ENCODE data around the gene SLC9A7. TPM values are rescaled to one million over a fixed set of nuclear protein-coding genes. Genes with fewer than 3 reads are reported as not detected.

Gene SLC9A7
- polyA plus RNA-seq, 1 experiment, result 15.3 TPM

DNA sequence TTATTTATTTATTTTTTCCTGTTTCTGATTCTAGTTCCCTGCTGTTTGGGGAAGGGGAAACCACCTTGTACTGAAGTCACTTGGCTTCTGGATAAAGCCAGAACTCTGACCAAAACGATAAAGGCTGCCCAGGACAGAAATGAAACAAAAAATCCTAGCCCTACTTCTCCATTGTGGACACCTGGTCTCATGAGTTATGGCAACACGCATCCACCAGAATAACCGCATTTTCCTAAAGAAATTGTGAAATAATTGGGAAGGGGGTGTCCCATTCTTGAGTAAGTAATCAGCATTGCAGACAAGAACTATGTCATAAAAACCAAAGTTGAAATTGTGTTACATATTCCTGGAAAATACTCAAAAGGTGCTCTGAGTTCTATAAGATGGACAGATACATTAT is 42.1 kb downstream of the SLC9A7 start:
- CTCF ChIA-PET, result no interaction called here
- DNase-seq (ENCODE audit: low read depth, low spot score), result no peak
- TF ChIP-seq, protein P1, sequence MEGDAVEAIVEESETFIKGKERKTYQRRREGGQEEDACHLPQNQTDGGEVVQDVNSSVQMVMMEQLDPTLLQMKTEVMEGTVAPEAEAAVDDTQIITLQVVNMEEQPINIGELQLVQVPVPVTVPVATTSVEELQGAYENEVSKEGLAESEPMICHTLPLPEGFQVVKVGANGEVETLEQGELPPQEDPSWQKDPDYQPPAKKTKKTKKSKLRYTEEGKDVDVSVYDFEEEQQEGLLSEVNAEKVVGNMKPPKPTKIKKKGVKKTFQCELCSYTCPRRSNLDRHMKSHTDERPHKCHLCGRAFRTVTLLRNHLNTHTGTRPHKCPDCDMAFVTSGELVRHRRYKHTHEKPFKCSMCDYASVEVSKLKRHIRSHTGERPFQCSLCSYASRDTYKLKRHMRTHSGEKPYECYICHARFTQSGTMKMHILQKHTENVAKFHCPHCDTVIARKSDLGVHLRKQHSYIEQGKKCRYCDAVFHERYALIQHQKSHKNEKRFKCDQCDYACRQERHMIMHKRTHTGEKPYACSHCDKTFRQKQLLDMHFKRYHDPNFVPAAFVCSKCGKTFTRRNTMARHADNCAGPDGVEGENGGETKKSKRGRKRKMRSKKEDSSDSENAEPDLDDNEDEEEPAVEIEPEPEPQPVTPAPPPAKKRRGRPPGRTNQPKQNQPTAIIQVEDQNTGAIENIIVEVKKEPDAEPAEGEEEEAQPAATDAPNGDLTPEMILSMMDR (IDR thresholded peaks at IDR 0.05; ENCODE audit: low read depth, low read length), result no peak
- no peak overlapping the region for H3K4me3 ChIP-seq (ENCODE audit: low read depth, low read length)
- no peaks in the 10 kb centered on the region for H3K9me3 ChIP-seq (ENCODE audit: control insufficient read depth, insufficient read depth, low read length)
- H3K27ac ChIP-seq (ENCODE audit: low read depth, low read length), result no peak overlapping the region
- POLR2A ChIA-PET, result no interaction called here
- no peaks in the 10 kb centered on the region for H3K27me3 ChIP-seq (ENCODE audit: control insufficient read depth, insufficient read depth, low read length)

DNA sequence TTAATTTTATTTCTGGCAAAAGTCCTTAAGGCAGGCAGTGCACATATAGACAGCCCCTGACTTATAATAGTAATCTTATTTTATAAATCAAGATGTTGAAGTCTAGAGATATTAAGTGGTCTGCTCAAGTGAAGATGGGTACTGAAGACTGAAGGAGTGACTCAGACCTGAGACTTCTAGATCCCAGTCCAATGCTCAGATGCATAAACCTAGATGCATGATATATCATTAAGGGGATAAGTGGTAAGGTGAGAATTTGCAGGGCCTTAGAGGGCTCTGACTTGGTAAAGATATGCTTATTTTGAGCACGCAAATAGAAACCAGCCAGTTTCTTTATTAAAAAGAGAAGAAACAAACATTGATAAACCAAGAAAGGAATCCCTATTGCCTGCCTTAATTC is 42.9 kb downstream of the SLC9A7 start:
- Histone ChIP-seq H3K4me3 (ENCODE audit: low read depth, low read length) (no peak overlapping the region), H3K9me3 (ENCODE audit: control insufficient read depth, insufficient read depth, low read length) (no peaks in the 10 kb centered on the region), H3K27ac (ENCODE audit: low read depth, low read length) (no peak overlapping the region), H3K27me3 (ENCODE audit: control insufficient read depth, insufficient read depth, low read length) (no peaks in the 10 kb centered on the region)
- CTCF ChIA-PET, result no interaction called here
- DNase-seq (ENCODE audit: low read depth, low spot score), result no peak
- POLR2A ChIA-PET, result no interaction called here
- TF ChIP-seq, protein P1 (IDR thresholded peaks at IDR 0.05; ENCODE audit: low read depth, low read length), result no peak

DNA sequence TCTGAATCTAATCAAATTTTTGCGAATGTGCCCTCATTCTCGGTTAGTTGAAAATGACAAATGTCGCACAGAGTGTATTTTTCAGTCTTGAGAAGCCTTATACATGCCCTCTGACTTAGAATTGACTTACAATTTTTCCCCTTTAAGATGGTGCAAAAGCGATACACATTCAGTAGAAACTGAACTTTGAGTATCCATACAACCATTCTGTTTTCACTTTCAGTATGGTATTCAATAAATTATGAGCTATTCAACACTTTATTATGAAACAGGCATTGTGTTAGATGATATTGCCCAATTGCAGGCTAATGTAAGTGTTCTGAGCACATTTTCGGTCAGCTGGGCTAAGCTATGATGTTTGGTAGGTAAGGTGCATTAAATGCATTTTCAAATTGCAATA is 43.4 kb downstream of the SLC9A7 start:
- POLR2A ChIA-PET, result no interaction called here

DNA sequence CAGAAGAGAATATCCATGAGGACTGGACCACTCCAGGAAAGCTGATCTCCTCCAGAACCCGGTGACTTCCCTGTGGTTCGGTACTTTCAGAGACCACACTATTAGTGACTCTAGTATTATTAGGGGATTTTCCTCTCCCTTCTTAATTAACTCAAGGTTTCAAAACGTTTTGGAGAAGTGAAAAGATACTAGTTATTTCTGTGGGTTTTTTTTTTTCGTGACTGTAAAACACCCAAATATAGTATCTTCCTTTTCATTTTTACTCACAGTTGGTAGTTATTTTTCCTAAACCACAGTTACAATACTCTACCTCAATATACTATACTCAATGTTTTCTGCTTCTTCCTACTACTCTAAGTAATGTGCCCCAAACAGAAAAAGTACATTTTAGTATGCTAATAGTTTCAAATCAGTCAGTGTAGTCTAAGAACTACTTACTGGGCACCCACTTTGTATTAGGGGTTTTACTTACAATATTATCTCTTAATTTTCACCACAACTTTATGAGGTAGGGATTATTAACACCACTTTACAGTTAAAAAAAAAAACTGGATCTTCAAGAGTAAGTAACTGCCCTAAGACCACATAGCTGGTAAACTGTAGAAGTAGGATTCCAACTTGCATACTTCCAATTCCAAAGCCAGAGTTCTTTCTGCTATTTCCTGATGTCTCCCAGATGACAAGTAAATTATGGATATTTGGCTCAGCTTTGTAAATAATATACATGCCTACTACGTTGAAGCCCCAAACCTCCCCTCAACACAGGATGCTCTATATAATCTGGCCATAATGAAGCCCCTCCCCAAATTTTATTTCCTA is 45.0 kb downstream of the SLC9A7 start:
- ChIA-PET CTCF (no interaction called here), POLR2A (no interaction called here)
- DNase-seq (ENCODE audit: low read depth, low spot score), result peak; percentile 6
- Histone ChIP-seq H3K27ac (ENCODE audit: low read depth, low read length) (no peak overlapping the region), H3K4me3 (ENCODE audit: low read depth, low read length) (no peak overlapping the region), H3K9me3 (ENCODE audit: control insufficient read depth, insufficient read depth, low read length) (no peaks in the 10 kb centered on the region), H3K27me3 (ENCODE audit: control insufficient read depth, insufficient read depth, low read length) (no peaks in the 10 kb centered on the region)
- TF ChIP-seq, protein P1 (IDR thresholded peaks at IDR 0.05; ENCODE audit: low read depth, low read length), result no peak

More for the DNA sequence above, 43.4 kb downstream of the SLC9A7 start:
- no peak overlapping the region for H3K4me3 ChIP-seq (ENCODE audit: low read depth, low read length)
- CTCF ChIA-PET, result no interaction called here
- TF ChIP-seq, protein P1 (IDR thresholded peaks at IDR 0.05; ENCODE audit: low read depth, low read length), result no peak
- H3K9me3 ChIP-seq (ENCODE audit: control insufficient read depth, insufficient read depth, low read length), result no peaks in the 10 kb centered on the region
- no peak for DNase-seq (ENCODE audit: low read depth, low spot score)
- no peak overlapping the region for H3K27ac ChIP-seq (ENCODE audit: low read depth, low read length)
- H3K27me3 ChIP-seq (ENCODE audit: control insufficient read depth, insufficient read depth, low read length), result no peaks in the 10 kb centered on the region

DNA sequence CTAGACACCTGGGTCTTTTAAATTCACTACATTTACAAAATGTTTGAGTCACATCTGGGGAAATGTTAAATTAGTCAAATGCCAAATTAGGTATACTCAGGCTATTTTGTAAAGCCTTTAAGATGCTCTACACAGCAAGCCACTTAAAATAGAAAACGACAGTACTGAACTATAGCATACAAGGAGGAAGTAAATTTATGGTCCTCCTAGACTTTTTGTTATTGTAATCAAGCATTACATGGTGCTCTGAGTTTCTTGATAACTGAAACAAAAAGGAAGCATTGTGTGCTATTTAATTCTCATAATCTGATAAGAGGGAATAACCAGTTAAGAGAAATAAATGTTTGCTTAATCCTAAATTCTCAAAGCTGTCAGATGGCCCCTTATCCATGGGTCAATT is 46.2 kb downstream of the SLC9A7 start:
- ChIA-PET CTCF (no interaction called here), POLR2A (no interaction called here)
- H3K4me3 ChIP-seq (ENCODE audit: low read depth, low read length), result no peak overlapping the region

More for the DNA sequence above, 46.2 kb downstream of the SLC9A7 start:
- no peak for DNase-seq (ENCODE audit: low read depth, low spot score)
- Histone ChIP-seq H3K27ac (ENCODE audit: low read depth, low read length) (no peak overlapping the region), H3K9me3 (ENCODE audit: control insufficient read depth, insufficient read depth, low read length) (no peaks in the 10 kb centered on the region), H3K27me3 (ENCODE audit: control insufficient read depth, insufficient read depth, low read length) (no peaks in the 10 kb centered on the region)
- TF ChIP-seq, protein P1 (IDR thresholded peaks at IDR 0.05; ENCODE audit: low read depth, low read length), result no peak

All from AG04450 (cell line).